Measurements from ENCODE around the gene PHEX. TPM values are rescaled to one million over a fixed set of nuclear protein-coding genes. Genes with fewer than 3 reads are reported as not detected.

PHEX gene
- total RNA-seq, 2 donors from 2014 or later, result not detected

DNA sequence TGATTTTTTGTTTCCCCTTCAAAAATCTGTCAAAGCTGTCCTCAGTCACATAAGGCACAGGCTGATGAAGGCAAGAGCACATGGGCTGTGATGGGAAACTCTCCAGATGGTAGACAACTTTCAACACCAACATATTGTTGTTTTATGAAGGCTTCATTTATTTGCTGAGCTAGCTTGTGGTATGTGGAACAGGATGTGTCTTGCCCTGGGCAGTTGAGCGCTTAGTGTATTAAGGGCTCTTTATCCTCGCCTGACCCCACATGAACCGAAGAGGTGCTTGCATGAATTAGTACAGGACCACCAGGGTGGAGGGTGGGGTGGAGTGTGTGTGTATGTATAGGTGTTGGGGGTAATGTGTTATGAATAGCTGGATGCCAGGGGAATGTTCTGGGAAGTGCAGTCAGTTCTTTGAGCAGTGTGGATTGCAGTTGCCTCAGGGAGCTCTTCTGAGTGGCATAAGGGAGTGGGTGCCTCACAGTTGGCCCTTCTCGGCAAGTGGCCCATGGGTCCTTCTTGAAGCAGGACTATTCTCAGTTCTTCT is 103.1 kb downstream of the PHEX start:
- peak overlapping the region in 1 of 2 donors; percentile 40 for H3K27ac ChIP-seq
- H3K36me3 ChIP-seq, result no peaks in the 10 kb centered on the region
- no peaks in the 10 kb centered on the region for H3K27me3 ChIP-seq
- peaks cover 0 to 5% of the 10 kb centered on the region in 2 donors for H3K4me1 ChIP-seq
- H3K9me3 ChIP-seq, result no peaks in the 10 kb centered on the region
- H3K4me3 ChIP-seq, result no peak overlapping the region
- DNase-seq (ENCODE audit: low spot score), result no peak
- TF ChIP-seq, protein P1, sequence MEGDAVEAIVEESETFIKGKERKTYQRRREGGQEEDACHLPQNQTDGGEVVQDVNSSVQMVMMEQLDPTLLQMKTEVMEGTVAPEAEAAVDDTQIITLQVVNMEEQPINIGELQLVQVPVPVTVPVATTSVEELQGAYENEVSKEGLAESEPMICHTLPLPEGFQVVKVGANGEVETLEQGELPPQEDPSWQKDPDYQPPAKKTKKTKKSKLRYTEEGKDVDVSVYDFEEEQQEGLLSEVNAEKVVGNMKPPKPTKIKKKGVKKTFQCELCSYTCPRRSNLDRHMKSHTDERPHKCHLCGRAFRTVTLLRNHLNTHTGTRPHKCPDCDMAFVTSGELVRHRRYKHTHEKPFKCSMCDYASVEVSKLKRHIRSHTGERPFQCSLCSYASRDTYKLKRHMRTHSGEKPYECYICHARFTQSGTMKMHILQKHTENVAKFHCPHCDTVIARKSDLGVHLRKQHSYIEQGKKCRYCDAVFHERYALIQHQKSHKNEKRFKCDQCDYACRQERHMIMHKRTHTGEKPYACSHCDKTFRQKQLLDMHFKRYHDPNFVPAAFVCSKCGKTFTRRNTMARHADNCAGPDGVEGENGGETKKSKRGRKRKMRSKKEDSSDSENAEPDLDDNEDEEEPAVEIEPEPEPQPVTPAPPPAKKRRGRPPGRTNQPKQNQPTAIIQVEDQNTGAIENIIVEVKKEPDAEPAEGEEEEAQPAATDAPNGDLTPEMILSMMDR (IDR thresholded peaks at IDR 0.05), result no peak

DNA sequence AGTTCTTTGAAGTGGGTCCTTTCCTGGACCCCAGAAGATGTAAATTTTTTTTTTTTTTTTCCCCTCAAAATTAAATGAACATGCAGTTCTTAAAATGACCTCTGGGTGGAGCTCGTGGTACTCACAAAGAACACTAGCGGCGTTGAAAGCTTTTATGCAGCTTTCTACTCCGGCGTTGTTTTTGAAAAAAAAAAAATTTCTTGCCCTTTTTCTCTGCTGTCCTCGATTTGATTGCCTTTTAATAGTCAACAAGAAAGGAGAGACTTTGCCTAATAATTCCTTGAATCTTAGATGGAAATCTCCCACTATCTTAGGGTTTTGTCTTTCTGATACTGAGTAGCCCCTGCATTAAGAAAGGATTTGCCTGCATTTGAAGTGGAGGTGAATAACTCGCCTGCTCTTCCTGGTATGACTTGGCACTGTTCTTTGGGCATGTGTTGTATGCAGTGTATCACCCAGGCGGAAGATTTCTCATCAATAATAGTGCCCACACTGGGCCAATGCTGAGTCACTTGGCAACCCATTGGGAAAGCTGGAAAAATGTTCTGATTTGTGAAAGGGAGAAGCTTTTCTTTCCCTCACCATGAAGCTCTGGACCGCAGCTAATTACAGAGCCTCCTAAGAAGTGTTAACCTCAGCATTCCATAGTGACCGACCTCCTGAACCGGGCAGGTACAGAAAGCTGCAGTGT is 104.0 kb downstream of the PHEX start:
- TF ChIP-seq, protein P1 (IDR thresholded peaks at IDR 0.05), result peak; percentile 78 to 85
- Histone ChIP-seq H3K9me3 (no peaks in the 10 kb centered on the region), H3K4me3 (no peak overlapping the region), H3K36me3 (no peaks in the 10 kb centered on the region), H3K4me1 (peaks cover 0 to 5% of the 10 kb centered on the region in 2 donors), H3K27ac (no peak overlapping the region), H3K27me3 (no peaks in the 10 kb centered on the region)
- DNase-seq (ENCODE audit: low spot score), result no peak

DNA sequence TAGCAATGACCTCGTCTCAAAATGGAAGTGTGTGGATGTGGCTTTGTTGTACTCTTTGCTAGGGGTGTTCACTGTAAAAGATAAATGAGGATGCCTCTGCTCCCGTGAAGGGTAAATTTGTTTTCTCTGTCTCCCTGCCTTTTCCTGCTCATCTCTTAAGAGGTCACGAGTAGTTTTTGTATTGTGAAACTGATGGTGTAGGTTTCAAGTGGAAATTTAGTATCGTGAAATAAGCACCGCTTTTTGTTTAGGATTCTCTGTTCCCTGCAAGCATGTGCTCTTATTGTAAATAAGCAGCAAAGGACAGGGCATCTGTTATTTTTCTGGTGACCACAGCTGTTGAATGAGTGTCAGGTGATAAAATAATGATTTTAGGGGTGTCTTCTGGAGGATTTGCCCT is 104.6 kb downstream of the PHEX start:
- no peak for DNase-seq (ENCODE audit: low spot score)
- TF ChIP-seq, protein P1 (IDR thresholded peaks at IDR 0.05), result no peak

DNA sequence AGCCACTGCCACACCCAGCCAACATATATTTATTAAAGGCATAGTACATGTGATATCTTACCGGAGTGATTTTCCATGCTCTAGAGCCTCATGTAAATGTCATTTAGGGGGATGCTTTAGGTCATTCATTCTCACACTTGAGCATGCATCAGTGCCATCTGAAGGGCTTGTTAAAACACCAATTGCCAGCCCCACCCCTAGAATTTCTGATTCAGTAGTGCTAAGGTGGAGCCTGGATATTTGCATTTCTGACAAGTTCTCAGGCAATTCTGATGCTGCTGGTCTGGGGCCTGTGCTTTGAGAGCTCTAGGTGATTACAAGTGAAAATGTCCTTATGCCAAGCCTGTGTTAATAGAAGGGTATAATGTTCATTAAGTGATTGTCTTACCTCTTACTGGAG is 107.7 kb downstream of the PHEX start:
- Histone ChIP-seq H3K9me3 (no peaks in the 10 kb centered on the region), H3K27me3 (no peaks in the 10 kb centered on the region), H3K4me3 (no peak overlapping the region), H3K4me1 (peaks cover 0 to 5% of the 10 kb centered on the region in 2 donors), H3K36me3 (no peaks in the 10 kb centered on the region), H3K27ac (no peak overlapping the region)
- TF ChIP-seq, protein P1 (IDR thresholded peaks at IDR 0.05), result no peak
- DNase-seq (ENCODE audit: low spot score), result no peak

More for the DNA sequence above, 104.6 kb downstream of the PHEX start:
- H3K9me3 ChIP-seq, result no peaks in the 10 kb centered on the region
- H3K4me3 ChIP-seq, result no peak overlapping the region
- no peaks in the 10 kb centered on the region for H3K36me3 ChIP-seq
- H3K4me1 ChIP-seq, result peaks cover 0 to 5% of the 10 kb centered on the region in 2 donors
- no peaks in the 10 kb centered on the region for H3K27me3 ChIP-seq
- no peak overlapping the region for H3K27ac ChIP-seq

DNA sequence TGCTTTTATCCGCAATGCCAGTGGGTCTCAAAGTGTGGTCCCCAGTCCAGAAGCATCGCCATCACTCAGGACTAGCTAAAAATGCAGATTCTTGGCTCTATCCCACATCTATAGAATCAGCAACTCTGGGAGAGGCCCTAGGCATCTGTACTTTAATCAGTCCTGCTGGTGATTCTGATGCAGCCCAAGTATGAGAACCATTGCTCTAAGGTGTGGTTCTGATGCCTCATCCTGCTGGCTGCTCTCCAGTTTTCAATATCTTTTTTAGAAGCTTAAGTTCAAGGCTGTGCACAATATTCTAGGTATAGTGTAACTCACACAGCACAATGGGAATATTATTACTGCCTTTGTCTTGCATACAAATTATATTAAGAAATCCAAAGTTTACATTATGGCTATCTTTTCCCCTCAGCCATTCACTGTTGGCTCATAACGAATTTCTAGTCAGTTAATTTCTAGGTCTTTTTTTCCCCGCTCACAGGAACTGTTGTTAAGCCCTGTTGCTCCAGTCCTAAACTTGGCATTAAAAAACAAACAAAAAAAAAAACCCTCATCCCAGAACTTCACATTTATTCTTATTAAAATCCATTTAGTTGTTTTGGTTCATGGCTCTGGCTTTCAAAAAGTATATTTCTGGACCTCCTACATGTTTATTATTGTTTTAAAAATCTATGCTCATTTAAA is 109.1 kb downstream of the PHEX start:
- H3K9me3 ChIP-seq, result no peaks in the 10 kb centered on the region
- no peak for DNase-seq (ENCODE audit: low spot score)
- TF ChIP-seq, protein P1 (IDR thresholded peaks at IDR 0.05), result no peak

More for the DNA sequence above, 109.1 kb downstream of the PHEX start:
- H3K36me3 ChIP-seq, result no peaks in the 10 kb centered on the region
- no peak overlapping the region for H3K27ac ChIP-seq
- no peak overlapping the region for H3K4me3 ChIP-seq
- H3K4me1 ChIP-seq, result peaks cover 0 to 3% of the 10 kb centered on the region in 2 donors
- H3K27me3 ChIP-seq, result no peaks in the 10 kb centered on the region

All from right atrium auricular region (tissue), 2 donors.